ENCODE data around the gene SLC35E4.
"Not testable (repeated sequence)": the region's sequence is repeated elsewhere in the genome, so short reads cannot be mapped to it uniquely, and the experiment has no call there.

The SLC35E4 gene

DNA sequence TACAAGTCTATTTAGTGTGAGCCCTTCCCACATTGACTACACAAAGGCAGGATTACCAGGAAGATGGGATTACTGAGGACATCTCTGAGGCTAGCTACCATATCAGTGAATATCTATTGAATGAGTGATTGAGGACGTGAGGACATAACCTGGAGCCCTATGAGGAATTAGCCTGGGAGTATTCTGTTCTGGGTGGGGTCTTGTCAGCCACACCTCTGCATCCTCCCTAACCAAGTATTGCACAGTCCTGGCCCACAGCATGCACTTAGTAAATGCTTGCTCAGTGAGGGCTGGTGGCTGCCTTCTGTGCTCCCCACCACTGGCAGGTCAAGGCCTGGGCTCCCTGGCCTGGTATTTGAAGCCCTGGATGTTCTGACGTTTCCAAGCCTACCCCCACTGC lies 17.3 kb downstream of the SLC35E4 start:
- no peak for DNase-seq (ENCODE audit: low spot score)

DNA sequence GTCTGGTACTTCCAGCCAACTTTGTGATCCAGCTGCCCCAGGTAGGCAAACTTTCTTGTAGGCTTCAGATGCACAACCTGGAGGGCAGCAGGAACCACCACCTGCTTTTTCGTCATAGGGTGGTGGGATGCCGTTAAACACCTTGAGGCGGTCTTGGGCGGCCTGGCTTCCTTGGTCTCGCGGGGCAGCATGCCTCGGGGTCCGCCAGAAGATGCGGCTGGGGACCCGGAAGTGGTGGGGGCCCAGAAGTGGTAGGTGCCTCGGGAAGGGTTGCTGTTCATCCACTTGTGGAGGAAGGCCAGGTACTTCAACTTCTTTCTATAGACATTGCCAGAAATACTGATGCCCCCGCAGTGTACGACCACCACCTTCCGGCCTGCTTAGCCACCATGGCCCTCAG lies 18.8 kb downstream of the SLC35E4 start:
- no peak for DNase-seq (ENCODE audit: low spot score)

GRCh38 chr22:30655532-30655931 lies 20.0 kb downstream of the SLC35E4 start:
- DNase-seq (ENCODE audit: low spot score) = no peak

GRCh38 chr22:30662040-30662439 lies 26.5 kb downstream of the SLC35E4 start:
- DNase-seq (ENCODE audit: low spot score) = no peak

GRCh38 chr22:30664798-30665197 lies 29.2 kb downstream of the SLC35E4 start:
- DNase-seq (ENCODE audit: low spot score) = no peak

DNA sequence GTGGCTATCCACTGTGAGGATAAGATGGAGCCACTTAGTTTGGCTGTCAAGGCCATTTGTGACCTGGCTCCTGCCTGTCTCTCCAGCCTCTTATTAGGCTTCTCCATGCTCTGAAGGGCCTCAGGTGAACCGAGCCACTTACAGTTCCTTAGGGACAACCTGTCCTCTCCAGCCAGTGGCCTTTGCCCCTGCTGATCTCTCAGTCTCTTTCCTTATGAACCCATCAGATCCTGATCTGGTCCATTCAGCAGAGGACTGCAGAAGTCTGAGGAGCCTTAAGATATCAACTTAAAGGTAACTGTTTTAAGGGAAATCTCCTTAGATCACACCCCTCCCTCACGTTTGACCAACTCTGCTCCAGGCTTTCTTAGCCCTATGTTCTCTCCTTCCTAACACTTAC lies 29.7 kb downstream of the SLC35E4 start:
- DNase-seq (ENCODE audit: low spot score) = no peak

GRCh38 chr22:30665786-30666185 lies 30.2 kb downstream of the SLC35E4 start:
- DNase-seq (ENCODE audit: low spot score) = no peak

DNA sequence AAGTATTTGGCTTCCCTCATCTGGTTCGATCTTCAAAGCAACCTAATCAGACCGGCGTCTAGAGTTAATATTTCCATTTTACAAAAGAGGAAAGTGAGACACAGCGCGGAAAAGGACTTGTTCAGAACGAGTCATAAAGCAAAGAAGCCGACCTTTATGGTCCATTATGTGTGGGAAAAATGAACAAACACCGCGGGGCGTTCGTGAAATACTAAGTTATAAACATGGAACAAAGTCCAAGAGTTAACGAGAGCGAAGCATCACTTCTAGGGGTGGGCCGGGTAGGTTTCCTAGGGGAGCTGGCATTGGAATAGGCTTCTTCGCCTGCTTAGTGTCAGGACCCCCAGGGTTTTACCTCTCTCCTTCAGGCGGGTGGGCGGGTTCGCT lies 31.5 kb downstream of the SLC35E4 start:
- DNase-seq (ENCODE audit: low spot score) = peak; percentile 10

DNA sequence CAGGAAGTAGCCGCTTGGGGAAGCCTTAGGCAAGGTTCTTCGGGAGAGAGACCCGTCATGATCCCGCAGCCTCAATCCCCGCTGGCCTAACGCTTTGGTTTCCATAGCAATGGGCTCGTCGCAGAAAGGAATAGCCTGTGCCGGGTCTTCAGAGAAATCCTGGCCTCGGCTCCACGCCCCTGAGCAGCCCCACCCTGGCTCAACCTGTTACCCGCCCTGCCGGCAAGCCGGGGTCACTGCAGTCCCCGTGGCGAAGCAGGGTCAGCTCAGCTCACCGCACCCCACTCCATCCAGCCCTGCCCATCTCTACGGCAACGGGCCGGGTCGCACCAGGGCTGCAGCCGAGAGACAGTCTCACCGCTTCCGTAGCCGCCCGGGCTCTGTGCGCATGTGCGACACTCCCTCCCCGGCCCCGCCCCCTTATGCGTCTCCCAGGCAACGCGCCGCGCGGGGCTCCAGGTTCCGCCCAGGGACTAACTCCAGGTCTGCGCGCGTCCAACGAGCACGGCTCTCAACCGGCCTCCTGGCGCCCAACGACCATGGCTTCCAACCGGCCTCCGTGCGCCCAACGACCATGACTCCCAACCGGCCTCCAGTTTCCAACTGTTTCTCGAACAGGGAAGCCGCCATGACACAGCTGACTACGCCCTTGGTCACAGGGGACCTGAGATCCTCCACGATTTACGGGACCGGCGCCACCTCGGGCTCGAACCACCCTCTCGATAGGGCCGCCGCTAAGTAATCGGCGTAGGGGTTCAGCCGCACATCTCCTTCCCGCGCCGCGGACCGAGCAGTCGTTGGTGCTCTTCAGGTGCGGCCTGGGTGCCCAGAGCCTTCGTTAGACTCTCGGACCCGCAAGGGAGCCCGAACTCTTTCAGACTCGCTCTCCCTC lies 32.2 kb downstream of the SLC35E4 start, which contains the start of gene DUSP18:
Gene DUSP18, minus strand, starts transcription at position 382 of the 892 bp plus-strand sequence. CDS start 3,872 bp downstream, outside the sequence.
- peak; percentile 91 for DNase-seq (ENCODE audit: low spot score)

DNA sequence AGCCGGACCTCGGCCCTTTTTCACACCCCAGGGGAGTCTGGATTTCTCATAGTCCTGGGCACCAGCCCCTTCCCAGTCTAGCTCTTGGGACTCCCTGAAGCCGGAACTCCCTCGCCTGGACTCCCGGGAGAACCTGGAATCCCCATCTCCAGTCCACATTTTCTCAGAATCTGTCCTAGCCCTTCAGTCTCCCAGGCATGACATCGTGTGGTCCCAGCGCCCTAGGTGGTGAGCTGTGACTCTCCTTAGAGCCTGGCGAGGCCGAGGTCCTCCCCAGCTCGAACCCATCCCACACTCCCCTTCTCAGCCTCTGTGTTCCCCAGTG lies 32.8 kb downstream of the SLC35E4 start:
- DNase-seq (ENCODE audit: low spot score) = no peak

DNA sequence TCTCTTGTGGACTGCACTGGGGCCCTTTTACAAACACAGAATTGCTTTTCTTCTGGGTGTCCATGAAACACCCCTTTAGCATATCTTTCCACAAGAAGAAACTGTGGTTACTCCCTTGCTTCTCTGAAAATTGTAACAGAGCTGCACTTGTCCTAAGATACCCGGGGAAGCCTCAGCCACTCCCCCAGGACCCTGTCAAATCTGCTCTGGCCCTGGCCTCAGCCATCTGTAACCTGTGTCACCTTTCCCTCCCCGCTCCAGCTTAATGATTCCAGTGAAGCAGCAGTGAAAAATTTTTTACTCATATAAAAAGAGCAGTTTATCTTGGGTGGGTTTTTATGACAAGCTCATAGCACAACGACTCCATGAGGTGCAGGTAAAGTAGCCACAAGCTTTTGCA lies 35.5 kb downstream of the SLC35E4 start:
- no peak for DNase-seq (ENCODE audit: low spot score)

GRCh38 chr22:30673136-30673535 lies 37.6 kb downstream of the SLC35E4 start:
- no peak for DNase-seq (ENCODE audit: low spot score)

- DNase-seq (ENCODE audit: low spot score) = no peak
Observed at GRCh38 chr22:30674482-30674881, 38.9 kb downstream of the SLC35E4 start.

GRCh38 chr22:30675436-30675835 lies 39.9 kb downstream of the SLC35E4 start:
- no peak for DNase-seq (ENCODE audit: low spot score)

GRCh38 chr22:30676565-30676964 lies 41.0 kb downstream of the SLC35E4 start:
- not testable (repeated sequence) for DNase-seq (ENCODE audit: low spot score)

GRCh38 chr22:30679895-30680690 lies 44.5 kb downstream of the SLC35E4 start:
- not testable (repeated sequence) for DNase-seq (ENCODE audit: low spot score)

DNA sequence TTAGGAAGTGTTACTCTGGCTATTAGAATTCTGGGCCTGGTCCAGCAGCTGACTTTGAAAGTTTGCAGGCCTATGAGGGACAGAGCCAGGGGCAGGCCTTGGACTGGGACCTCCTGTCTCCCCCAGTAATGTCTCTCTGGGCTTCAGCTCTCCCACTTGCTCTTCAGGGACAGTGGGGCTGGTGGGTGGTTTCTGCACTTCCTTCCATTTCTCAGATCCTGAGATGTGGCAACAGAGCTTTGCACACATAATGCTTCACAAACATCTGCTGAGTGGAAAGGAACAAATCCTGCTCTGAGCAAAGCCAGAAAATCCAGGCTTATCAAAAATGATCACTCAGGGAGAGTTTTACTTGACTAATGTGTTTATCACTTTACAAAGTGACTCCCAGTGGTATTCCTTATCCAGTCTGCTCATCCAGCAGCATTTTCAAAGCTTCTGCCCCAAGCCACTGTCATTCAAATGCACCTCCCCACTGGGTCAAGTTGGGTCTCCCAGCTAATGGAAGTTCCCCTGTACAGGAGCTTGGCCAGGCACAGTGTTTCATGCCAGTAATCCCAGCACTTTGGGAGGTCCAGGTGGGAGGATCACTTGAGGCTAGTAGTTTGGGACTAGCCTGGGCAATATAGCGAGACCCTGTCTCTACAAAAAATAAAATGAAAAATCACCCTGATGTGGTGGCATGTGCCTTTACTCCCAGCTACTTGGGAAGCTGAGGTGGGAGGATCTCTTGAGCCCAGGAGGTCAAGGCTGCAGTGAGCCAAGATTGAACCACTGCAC lies 45.6 kb downstream of the SLC35E4 start:
- DNase-seq (ENCODE audit: low spot score) = no peak

GRCh38 chr22:30681831-30682230 lies 46.2 kb downstream of the SLC35E4 start:
- DNase-seq (ENCODE audit: low spot score) = no peak

- no peak for DNase-seq (ENCODE audit: low spot score)
Observed at GRCh38 chr22:30685178-30685577, 49.6 kb downstream of the SLC35E4 start.

GRCh38 chr22:30687358-30687757 lies 51.8 kb downstream of the SLC35E4 start:
- DNase-seq (ENCODE audit: low spot score) = no peak

GRCh38 chr22:30689622-30690021 lies 54.0 kb downstream of the SLC35E4 start:
- no peak for DNase-seq (ENCODE audit: low spot score)

DNA sequence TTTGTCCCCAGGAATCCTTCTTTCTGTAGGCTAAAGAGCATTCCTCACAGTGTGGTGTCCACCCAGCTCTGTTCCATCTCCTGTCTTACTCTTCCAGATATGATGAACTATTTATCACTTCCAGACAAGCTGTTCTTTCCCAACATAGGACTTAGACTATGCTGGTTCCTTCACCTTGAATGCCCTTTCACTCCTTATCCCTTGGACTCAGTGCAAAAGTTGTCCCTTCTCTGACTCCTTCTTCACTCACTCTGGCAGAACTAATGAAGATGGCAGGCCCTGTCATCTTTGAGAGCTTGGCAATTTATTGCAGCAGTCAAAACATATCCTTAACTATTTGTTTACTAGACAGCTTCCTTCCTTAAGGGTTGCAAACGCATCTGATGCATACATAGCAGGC lies 55.6 kb downstream of the SLC35E4 start:
- no peak for DNase-seq (ENCODE audit: low spot score)
